CD4-positive, CD25-positive, alpha-beta regulatory T cell (primary cell): ENCODE measurements around the gene EVPLL. TPM values are rescaled to one million over a fixed set of nuclear protein-coding genes. Genes with fewer than 3 reads are reported as not detected.
"Not testable (repeated sequence)": the region's sequence is repeated elsewhere in the genome, so short reads cannot be mapped to it uniquely, and the experiment has no call there.

ENCODE experiments used
- ATAC-seq, 2 donors: fragments of 150-1000 bp; cut with Tn5 transposase; one replicate each; pipeline ENCODE4 v1.10.0; 2021; ENCODE audit warnings: low read depth in 2 of 2, moderate number of reproducible peaks in 2 of 2, moderate library complexity in 1 of 2
- DNase-seq, 3 donors: peaks; one replicate each; pipeline versions ENCODE4 v3.0.0 to v3.0.0-alpha.2; 2012 to 2022; ENCODE audit warnings: mixed read lengths in 1 of 3
- H3K27ac ChIP-seq: one replicate; pipeline ENCODE4 v1.7.0; 2013; ENCODE audit warnings: mild to moderate bottlenecking, low read length; ENCODE audit not compliant: insufficient read depth, poor library complexity, severe bottlenecking
- H3K27me3 ChIP-seq: one replicate; pipeline ENCODE4 v1.7.0; 2013; ENCODE audit warnings: low read length; ENCODE audit not compliant: control insufficient read depth, insufficient read depth
- H3K36me3 ChIP-seq: one replicate; pipeline ENCODE4 v1.7.0; 2013; ENCODE audit warnings: mild to moderate bottlenecking, low read length, moderate library complexity; ENCODE audit not compliant: control insufficient read depth, insufficient read depth
- H3K4me1 ChIP-seq: 2 replicates; pipeline ENCODE4 v1.7.0; 2013; ENCODE audit warnings: mild to moderate bottlenecking, low read length; ENCODE audit not compliant: insufficient read depth, control insufficient read depth, poor library complexity, severe bottlenecking
- H3K4me3 ChIP-seq: one replicate; pipeline ENCODE4 v1.7.0; 2013; ENCODE audit warnings: low read depth, mild to moderate bottlenecking, low read length, moderate library complexity
- H3K9me3 ChIP-seq, 2 experiments: 1 replicate in 1 of 2; 2 replicates in 1 of 2; pipeline ENCODE4 v1.7.0; 2013; ENCODE audit warnings: low read length in 2 of 2, mild to moderate bottlenecking in 1 of 2, moderate library complexity in 1 of 2; ENCODE audit not compliant: control insufficient read depth in 2 of 2
- H3K27ac Mint-ChIP-seq, 3 donors: one replicate each; pipeline ENCODE4 v1.8.0; 2020 to 2022; ENCODE audit warnings: mild to moderate bottlenecking in 3 of 3, mixed read lengths in 3 of 3, moderate library complexity in 2 of 3
- H3K27me3 Mint-ChIP-seq: one replicate; pipeline ENCODE4 v1.8.0; 2022; ENCODE audit warnings: mild to moderate bottlenecking, mixed read lengths
- H3K36me3 Mint-ChIP-seq: one replicate; pipeline ENCODE4 v1.8.0; 2020; ENCODE audit warnings: mixed read lengths
- H3K4me1 Mint-ChIP-seq, 4 donors: one replicate each; pipeline ENCODE4 v1.8.0; 2020 to 2022; ENCODE audit warnings: mixed read lengths in 4 of 4, mild to moderate bottlenecking in 1 of 4
- H3K4me3 Mint-ChIP-seq, 4 donors: one replicate each; pipeline ENCODE4 v1.8.0; 2020 to 2022; ENCODE audit warnings: mild to moderate bottlenecking in 4 of 4, mixed read lengths in 4 of 4, moderate library complexity in 3 of 4
- H3K9me3 Mint-ChIP-seq, 7 donors: one replicate each; pipeline ENCODE4 v1.8.0; 2020 to 2022; ENCODE audit warnings: mixed read lengths in 7 of 7, mild to moderate bottlenecking in 3 of 7, moderate library complexity in 2 of 7
- polyA plus RNA-seq, 4 donors: library from polyadenylated mRNA; unstranded; fragments of 300-500 nt; fragmentation: Illumina TruSeq; gene quantifications; one replicate each; pipeline ENCODE4 v1.2.3, GENCODE V29; 2021
- total RNA-seq: library from RNA; stranded (reverse); gene quantifications from one replicate; pipeline ENCODE4 v1.2.3, GENCODE V29; 2022

EVPLL gene
- total and polyA plus RNA-seq, 5 donors from 2014 or later: 0.25 TPM; not detected in 4

DNA sequence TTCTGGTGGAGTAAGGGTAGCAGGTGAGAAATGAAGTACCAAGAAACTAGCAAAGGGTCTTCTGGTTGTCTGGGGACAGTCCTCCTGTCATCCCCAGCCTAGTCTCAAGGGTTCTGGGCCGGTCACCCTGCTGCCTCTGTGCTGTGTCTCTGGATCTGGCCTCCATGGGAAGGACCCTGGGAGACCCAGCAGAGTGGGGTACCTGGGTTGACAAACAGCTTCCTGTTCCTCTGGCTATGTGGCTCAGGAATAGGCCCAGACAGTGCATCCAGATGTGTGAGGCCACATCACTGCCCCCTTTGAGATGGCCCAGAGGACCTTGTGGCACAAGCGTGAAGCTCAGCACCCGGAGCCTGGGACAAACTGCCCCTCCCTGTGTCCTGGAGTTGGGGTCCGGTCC, 10.7 kb downstream of the EVPLL start:
- peaks cover 20% of the 10 kb centered on the region for H3K27me3 Mint-ChIP-seq
- H3K36me3 Mint-ChIP-seq, H3K4me1 Mint-ChIP-seq, H3K9me3 Mint-ChIP-seq, H3K27ac ChIP-seq, H3K27ac Mint-ChIP-seq, H3K4me3 ChIP-seq, H3K9me3 ChIP-seq, H3K36me3 ChIP-seq, H3K4me3 Mint-ChIP-seq, ATAC-seq, DNase-seq, H3K27me3 ChIP-seq, H3K4me1 ChIP-seq: not testable (repeated sequence)

- not testable (repeated sequence) for H3K36me3 ChIP-seq, H3K9me3 Mint-ChIP-seq, H3K9me3 ChIP-seq, H3K4me1 ChIP-seq, H3K36me3 Mint-ChIP-seq, H3K27me3 ChIP-seq, H3K4me1 Mint-ChIP-seq, H3K27ac Mint-ChIP-seq, H3K4me3 ChIP-seq, DNase-seq, H3K27ac ChIP-seq, H3K4me3 Mint-ChIP-seq
- ATAC-seq: peak; percentile 50 to 60
- H3K27me3 Mint-ChIP-seq: peaks cover 20% of the 10 kb centered on the region
These were observed 11.2 kb downstream of the EVPLL start for GRCh38 chr17:18388728-18389127.

DNA sequence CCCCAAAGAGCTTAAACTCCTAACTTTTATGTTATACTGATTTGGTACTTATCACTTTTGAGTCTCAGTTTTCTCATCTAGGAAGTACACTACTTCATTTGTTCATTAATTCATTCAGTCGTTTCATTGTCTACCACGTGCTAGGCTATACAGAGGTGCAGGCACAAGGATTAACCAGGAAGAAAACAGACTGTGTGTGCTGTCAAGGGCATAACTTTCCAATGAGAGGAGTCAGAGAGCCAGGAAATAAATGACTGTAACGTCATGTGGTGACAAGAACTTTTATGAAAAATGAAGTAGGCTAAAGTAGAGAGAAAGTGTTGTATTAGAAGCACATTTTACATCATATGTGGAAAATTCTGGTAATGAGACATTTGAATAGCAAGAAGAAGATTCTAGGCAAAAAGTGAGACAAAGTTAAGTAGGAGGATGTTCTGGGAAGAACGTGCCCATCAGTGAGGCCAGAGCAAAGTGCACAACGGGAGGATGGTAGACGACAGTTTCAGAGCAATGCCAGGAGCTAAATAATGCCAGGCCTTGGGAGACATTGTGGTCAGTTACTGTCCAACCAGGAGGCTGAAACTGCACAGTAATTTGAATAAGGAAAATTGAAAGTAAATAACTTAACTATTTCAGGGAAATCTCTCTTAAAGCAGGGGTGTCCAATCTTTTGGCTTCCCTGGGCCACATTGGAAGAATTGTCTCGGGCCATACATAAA, 24.5 kb downstream of the EVPLL start:
- not testable (repeated sequence) for H3K9me3 ChIP-seq, H3K36me3 Mint-ChIP-seq, H3K4me1 Mint-ChIP-seq, H3K9me3 Mint-ChIP-seq, H3K27ac ChIP-seq, H3K4me3 ChIP-seq, H3K27me3 ChIP-seq, H3K36me3 ChIP-seq, H3K27me3 Mint-ChIP-seq, H3K27ac Mint-ChIP-seq, DNase-seq, ATAC-seq, H3K4me3 Mint-ChIP-seq, H3K4me1 ChIP-seq

GRCh38 chr17:18403166-18403565, 25.6 kb downstream of the EVPLL start:
- not testable (repeated sequence) for H3K27ac Mint-ChIP-seq, H3K4me1 Mint-ChIP-seq, H3K9me3 Mint-ChIP-seq, H3K27me3 ChIP-seq, H3K27me3 Mint-ChIP-seq, H3K4me3 Mint-ChIP-seq, H3K36me3 ChIP-seq, H3K27ac ChIP-seq, DNase-seq, H3K9me3 ChIP-seq, H3K4me3 ChIP-seq, ATAC-seq, H3K36me3 Mint-ChIP-seq, H3K4me1 ChIP-seq

GRCh38 chr17:18403604-18404003, 26.0 kb downstream of the EVPLL start:
- H3K4me3 ChIP-seq, H3K36me3 Mint-ChIP-seq, H3K27me3 ChIP-seq, H3K9me3 Mint-ChIP-seq, H3K36me3 ChIP-seq, DNase-seq, H3K4me1 Mint-ChIP-seq, H3K4me3 Mint-ChIP-seq, H3K9me3 ChIP-seq, H3K27ac ChIP-seq, ATAC-seq, H3K27ac Mint-ChIP-seq, H3K27me3 Mint-ChIP-seq, H3K4me1 ChIP-seq: not testable (repeated sequence)

GRCh38 chr17:18408906-18409305, 31.3 kb downstream of the EVPLL start:
- H3K27me3 Mint-ChIP-seq, H3K27ac ChIP-seq, H3K27me3 ChIP-seq, H3K4me3 ChIP-seq, H3K9me3 Mint-ChIP-seq, H3K36me3 ChIP-seq, ATAC-seq, H3K36me3 Mint-ChIP-seq, H3K4me1 ChIP-seq, H3K9me3 ChIP-seq: not testable (repeated sequence)
- peak overlapping the region; percentile 6 to 69 (median 40) for H3K4me3 Mint-ChIP-seq
- peak overlapping the region in 2 of 3 donors; percentile 23 to 83 for H3K27ac Mint-ChIP-seq
- H3K4me1 Mint-ChIP-seq: peaks cover 10 to 27% (median 13%) of the 10 kb centered on the region in 4 donors
- DNase-seq: peak in 1 of 3 donors; percentile 14

DNA sequence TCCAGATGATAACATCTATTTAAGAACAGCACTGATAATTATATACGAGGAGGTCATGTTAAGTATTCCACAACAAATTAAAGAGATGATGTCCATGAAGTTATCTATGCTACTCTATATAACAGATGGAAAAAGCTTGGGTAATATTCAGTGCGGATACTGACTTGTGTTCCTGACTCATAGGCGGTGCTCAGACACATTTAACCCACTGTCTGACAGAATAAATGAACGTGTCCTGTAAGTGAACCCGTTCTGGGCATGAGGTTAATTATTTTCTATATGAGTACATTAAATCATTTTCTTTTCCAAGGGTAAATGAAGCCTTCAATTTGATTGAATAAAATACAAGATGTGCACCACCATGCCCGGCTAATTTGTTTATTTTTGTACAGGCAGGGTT, 31.7 kb downstream of the EVPLL start:
- not testable (repeated sequence) for H3K36me3 Mint-ChIP-seq, H3K27me3 Mint-ChIP-seq, H3K4me1 ChIP-seq, H3K4me3 ChIP-seq, DNase-seq, H3K9me3 ChIP-seq, H3K36me3 ChIP-seq, H3K9me3 Mint-ChIP-seq, H3K27ac ChIP-seq, H3K27me3 ChIP-seq, ATAC-seq
- Mint-ChIP-seq H3K4me1 (peaks cover 10 to 27% (median 13%) of the 10 kb centered on the region in 4 donors), H3K4me3 (peak overlapping the region; percentile 18 to 69 (median 50)), H3K27ac (peak overlapping the region in 2 of 3 donors; percentile 23 to 83)

DNA sequence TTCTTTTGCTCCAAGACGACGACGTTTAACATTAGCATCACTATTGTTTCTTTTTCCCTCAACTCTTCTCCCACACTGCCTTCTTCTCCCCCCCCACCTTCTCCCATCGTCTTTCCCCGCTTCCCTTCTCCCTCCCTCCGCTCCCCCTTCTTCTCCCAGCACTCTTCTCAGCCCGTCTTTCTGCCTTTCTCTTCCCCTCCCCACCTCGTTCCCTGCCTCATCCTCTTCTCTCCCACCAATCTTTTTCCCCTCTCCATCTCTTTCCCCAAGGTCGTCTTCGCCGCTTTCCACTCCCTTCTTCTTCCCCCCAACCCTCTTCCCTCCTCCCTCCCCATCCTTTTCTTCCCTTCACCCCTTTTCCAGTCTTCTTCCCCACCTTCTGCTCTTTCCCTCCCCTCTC, 33.2 kb downstream of the EVPLL start:
- Histone ChIP-seq H3K27ac (peak overlapping the region; percentile 14), H3K4me3 (peak overlapping the region; percentile 44)
- peaks cover 10 to 27% (median 13%) of the 10 kb centered on the region in 4 donors for H3K4me1 Mint-ChIP-seq
- not testable (repeated sequence) for H3K9me3 Mint-ChIP-seq, H3K27me3 Mint-ChIP-seq, H3K4me1 ChIP-seq, H3K27me3 ChIP-seq, DNase-seq, H3K36me3 Mint-ChIP-seq, H3K36me3 ChIP-seq, ATAC-seq, H3K9me3 ChIP-seq
- peak overlapping the region in 1 of 3 donors; percentile 95 for H3K27ac Mint-ChIP-seq
- peak overlapping the region; percentile 38 to 86 (median 82) for H3K4me3 Mint-ChIP-seq
